ENCODE results near the gene JADE1.

DNA sequence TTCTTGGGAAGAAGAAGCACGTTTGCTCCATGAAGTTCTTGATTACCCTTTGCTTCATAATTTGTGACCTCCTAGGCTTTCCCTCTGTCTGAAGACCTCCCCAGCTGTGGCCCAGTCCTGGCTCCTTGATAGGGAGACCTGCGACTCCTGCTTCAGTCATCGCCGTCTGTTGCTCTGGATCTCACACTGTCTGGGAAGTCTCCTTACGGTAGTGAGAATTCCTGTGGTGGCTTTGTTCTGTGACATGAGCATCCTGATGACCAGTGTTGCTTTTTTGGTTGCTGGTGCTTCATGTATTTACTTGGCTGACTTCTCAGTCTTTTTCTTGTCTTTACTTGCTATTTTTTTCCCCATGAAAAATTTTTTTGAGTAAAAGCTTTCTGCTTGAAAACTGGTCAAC, 44.2 kb downstream of the JADE1 start:
- TF ChIP-seq POLR2A (IDR thresholded peaks at IDR 0.05): no peak
- no peak for TF ChIP-seq CTCF (IDR thresholded peaks at IDR 0.05)
